Body of pancreas (tissue), 4 donors: ENCODE results near the gene NLN. TPM values are rescaled to one million over a fixed set of nuclear protein-coding genes. Genes with fewer than 3 reads are reported as not detected.
"Not testable (repeated sequence)": the region's sequence is repeated elsewhere in the genome, so short reads cannot be mapped to it uniquely, and the experiment has no call there.

Experiments
- ATAC-seq: fragments of 150-250 bp; one replicate; pipeline ENCODE4 v1.9.1; 2016
- DNase-seq, 4 donors: peaks; one replicate each; pipeline ENCODE4 v3.0.0-alpha.2; 2019
- H3K27ac ChIP-seq, 4 donors: fragments of 200-600 bp; sonication (generic); 1 replicate in 3 of 4; 2 replicates in 1 of 4; pipeline versions ENCODE4 v1.5.1 to v1.6.1; 2016 to 2019; ENCODE audit warnings: mild to moderate bottlenecking in 1 of 4, mixed read lengths in 1 of 4, moderate library complexity in 1 of 4
- H3K27me3 ChIP-seq, 2 donors: fragments of 200-600 bp; sonication (generic); one replicate each; pipeline ENCODE4 v1.6.0; 2016; ENCODE audit warnings: mild to moderate bottlenecking in 1 of 2
- H3K36me3 ChIP-seq, 2 donors: fragments of 200-600 bp; sonication (generic); replicated peaks in 1 of 2; 2 replicates each; pipeline ENCODE4 v1.5.1; 2016; ENCODE audit warnings: low read depth in 2 of 2; ENCODE audit not compliant: insufficient read depth in 1 of 2
- H3K4me1 ChIP-seq: fragments of 200-600 bp; sonication (generic); one replicate; pipeline ENCODE4 v1.6.0; 2016
- H3K4me3 ChIP-seq, 2 donors: fragments of 200-600 bp; sonication (generic); 1 replicate in 1 of 2; 2 replicates in 1 of 2; pipeline ENCODE4 v1.5.1; 2016 to 2019
- H3K9me3 ChIP-seq, 3 donors: fragments of 200-600 bp; sonication (generic); 1 replicate in 2 of 3; 2 replicates in 1 of 3; pipeline ENCODE4 v1.5.1; 2016
- CTCF ChIP-seq, 7 experiments: fragments of 450-650 bp in 4 of 7; fragments of 200-600 bp in 3 of 7; sonication (generic) in 3 of 7; IDR thresholded peaks; one replicate each; pipeline ENCODE4 v1.5.1; 2016 to 2019; ENCODE audit warnings: antibody characterized with exemption in 7 of 7
- POLR2A ChIP-seq, 3 donors: fragments of 450-650 bp; IDR thresholded peaks; one replicate each; pipeline ENCODE4 v1.6.1; 2016; ENCODE audit warnings: antibody characterized with exemption in 3 of 3, mild to moderate bottlenecking in 2 of 3
- WGBS, 2 donors: methylation state at CpG; one replicate each; pipeline ENCODE4 v1.1.5; 2017; 5-methylcytosine and 5-hydroxymethylcytosine counted together
- intact Hi-C: fragments of 100-400 bp; cut with DNase I; formaldehyde crosslinking; loops from one replicate; pipeline ENCODE4 v1.15.1; 2023
- total RNA-seq, 2 donors: library from RNA; depleted of rRNA; stranded (reverse); fragments of >200 nt; gene quantifications; one replicate each; pipeline ENCODE4 v1.1.0, GENCODE V29; 2016

The NLN gene
- total RNA-seq, 2 donors from 2014 or later = 2.3 to 8.0 TPM

GRCh38 chr5:65767565-65767964 is 45.6 kb downstream of the NLN start:
- WGBS, 2 donors = 88% methylated on average over 1 of the region's 1 CpG
- DNase-seq (no peak), ATAC-seq (no peak)
- Histone ChIP-seq H3K27me3 (no peaks in the 10 kb centered on the region), H3K4me3 (no peak overlapping the region), H3K4me1 (no peaks in the 10 kb centered on the region), H3K9me3 (no peaks in the 10 kb centered on the region), H3K27ac (no peak overlapping the region), H3K36me3 (no peaks in the 10 kb centered on the region)
- intact Hi-C loops = no loop called here
- TF ChIP-seq POLR2A (IDR thresholded peaks at IDR 0.05) = no peak
- no peak for TF ChIP-seq CTCF (IDR thresholded peaks at IDR 0.05)

- intact Hi-C loops = no loop called here
- no peaks in the 10 kb centered on the region for H3K27me3 ChIP-seq
- H3K4me3 ChIP-seq = no peak overlapping the region
- H3K9me3 ChIP-seq = no peaks in the 10 kb centered on the region
- WGBS, 2 donors = 97% methylated on average over 7 of the region's 7 CpGs
- H3K36me3 ChIP-seq = no peaks in the 10 kb centered on the region
- no peak overlapping the region for H3K27ac ChIP-seq
- TF ChIP-seq CTCF (IDR thresholded peaks at IDR 0.05) = no peak
- TF ChIP-seq POLR2A (IDR thresholded peaks at IDR 0.05) = no peak
- H3K4me1 ChIP-seq = no peaks in the 10 kb centered on the region
- no peak for ATAC-seq
- DNase-seq = no peak
Measured at GRCh38 chr5:65768723-65769346, 46.8 kb downstream of the NLN start.

- ATAC-seq (no peak), DNase-seq (no peak)
- Histone ChIP-seq H3K9me3 (no peaks in the 10 kb centered on the region), H3K4me1 (no peaks in the 10 kb centered on the region), H3K27ac (no peak overlapping the region), H3K4me3 (no peak overlapping the region), H3K36me3 (no peaks in the 10 kb centered on the region), H3K27me3 (no peaks in the 10 kb centered on the region)
- intact Hi-C loops = no loop called here
- 34 to 40% methylated on average over 1 of the region's 1 CpG for WGBS, 2 donors
- TF ChIP-seq POLR2A (IDR thresholded peaks at IDR 0.05) = no peak
- TF ChIP-seq CTCF (IDR thresholded peaks at IDR 0.05) = no peak
Measured at GRCh38 chr5:65769539-65769938, 47.5 kb downstream of the NLN start.

GRCh38 chr5:65771266-65771665 is 49.3 kb downstream of the NLN start:
- Histone ChIP-seq H3K36me3 (no peaks in the 10 kb centered on the region), H3K27ac (no peak overlapping the region), H3K27me3 (no peaks in the 10 kb centered on the region), H3K4me3 (no peak overlapping the region), H3K4me1 (no peaks in the 10 kb centered on the region), H3K9me3 (no peaks in the 10 kb centered on the region)
- ATAC-seq = no peak
- DNase-seq = no peak
- intact Hi-C loops = no loop called here
- WGBS, 2 donors = 93 to 97% methylated on average over 2 of the region's 2 CpGs
- no peak for TF ChIP-seq POLR2A (IDR thresholded peaks at IDR 0.05)
- TF ChIP-seq CTCF (IDR thresholded peaks at IDR 0.05) = no peak

GRCh38 chr5:65772963-65773362 is 51.0 kb downstream of the NLN start:
- H3K4me3 ChIP-seq, DNase-seq, intact Hi-C loops, H3K9me3 ChIP-seq, H3K27ac ChIP-seq, ATAC-seq, H3K4me1 ChIP-seq, H3K27me3 ChIP-seq, H3K36me3 ChIP-seq: not testable (repeated sequence)
- WGBS, 2 donors = 96 to 97% methylated on average over 2 of the region's 2 CpGs
